Measurements from ENCODE around the gene CA10. TPM values are rescaled to one million over a fixed set of nuclear protein-coding genes. Genes with fewer than 3 reads are reported as not detected.

CA10 gene
- polyA plus RNA-seq, 1 donor (not counting 4 experiments of a cell fraction or from before 2014, with no cell fraction given) = 2.9 TPM

- Histone ChIP-seq H3K27me3 (ENCODE audit: control insufficient read depth, extremely low read depth, insufficient read depth, low read length) (no peaks in the 10 kb centered on the region), H4K20me1 (ENCODE audit: control insufficient read depth, extremely low read depth, insufficient read depth, low read length) (no peaks in the 10 kb centered on the region), H2AFZ (ENCODE audit: control insufficient read depth, low read length) (no peak overlapping the region), H3K9ac (ENCODE audit: control insufficient read depth, extremely low read depth, insufficient read depth, low read length) (no peak overlapping the region), H3K4me3 (ENCODE audit: control insufficient read depth in 2 of 3, extremely low read depth in 1 of 3, insufficient read depth in 2 of 3, low read depth in 1 of 3, low read length in 3 of 3) (no peak overlapping the region), H3K9me1 (ENCODE audit: control insufficient read depth, extremely low read depth, insufficient read depth, low read length) (no peaks in the 10 kb centered on the region), H3K9me3 (ENCODE audit: control insufficient read depth, low read depth, low read length) (no peaks in the 10 kb centered on the region), H3K36me3 (ENCODE audit: control insufficient read depth in 2 of 2, extremely low read depth in 1 of 2, insufficient read depth in 2 of 2, low read length in 2 of 2) (no peaks in the 10 kb centered on the region), H3K4me1 (ENCODE audit: control insufficient read depth, extremely low read depth, insufficient read depth, low read length) (peaks cover 11% of the 10 kb centered on the region), H3K27ac (ENCODE audit: control insufficient read depth, insufficient read depth, low read length) (no peak overlapping the region), H3K79me2 (ENCODE audit: control insufficient read depth, insufficient read depth, low read length) (no peaks in the 10 kb centered on the region), H3K4me2 (ENCODE audit: control insufficient read depth, extremely low read depth, insufficient read depth, low read depth, low read length) (no peak overlapping the region)
- DNase-seq (ENCODE audit: low read depth, low spot score) = no peak
- TF ChIP-seq CTCF (optimal IDR thresholded peaks at IDR 0.05 in 1 of 3, IDR thresholded peaks at IDR 0.05 in 1 of 3, conservative IDR thresholded peaks at IDR 0.05 in 1 of 3; ENCODE audit: extremely low read depth in 1 of 3, insufficient read depth in 2 of 3, low read length in 3 of 3) = no peak
- no peak for TF ChIP-seq EZH2 (IDR thresholded peaks at IDR 0.05; ENCODE audit: low read length)
- dilution Hi-C loops (cut with MboI; ENCODE audit: extremely low pct_ligation_motif_present, low sequenced_read_pairs) = no loop called here
- no peak for FAIRE-seq
Observed at GRCh38 chr17:51742571-51742970, 415.9 kb downstream of the CA10 start.

GRCh38 chr17:51741458-51741857, 417.1 kb downstream of the CA10 start:
- Histone ChIP-seq H3K27me3 (ENCODE audit: control insufficient read depth, extremely low read depth, insufficient read depth, low read length) (no peaks in the 10 kb centered on the region), H3K4me2 (ENCODE audit: control insufficient read depth, extremely low read depth, insufficient read depth, low read depth, low read length) (no peak overlapping the region), H4K20me1 (ENCODE audit: control insufficient read depth, extremely low read depth, insufficient read depth, low read length) (no peaks in the 10 kb centered on the region), H3K4me3 (ENCODE audit: control insufficient read depth in 2 of 3, extremely low read depth in 1 of 3, insufficient read depth in 2 of 3, low read depth in 1 of 3, low read length in 3 of 3) (no peak overlapping the region), H3K79me2 (ENCODE audit: control insufficient read depth, insufficient read depth, low read length) (no peaks in the 10 kb centered on the region), H3K9ac (ENCODE audit: control insufficient read depth, extremely low read depth, insufficient read depth, low read length) (no peak overlapping the region), H2AFZ (ENCODE audit: control insufficient read depth, low read length) (no peak overlapping the region), H3K9me1 (ENCODE audit: control insufficient read depth, extremely low read depth, insufficient read depth, low read length) (no peaks in the 10 kb centered on the region), H3K36me3 (ENCODE audit: control insufficient read depth in 2 of 2, extremely low read depth in 1 of 2, insufficient read depth in 2 of 2, low read length in 2 of 2) (no peaks in the 10 kb centered on the region), H3K27ac (ENCODE audit: control insufficient read depth, insufficient read depth, low read length) (no peak overlapping the region), H3K4me1 (ENCODE audit: control insufficient read depth, extremely low read depth, insufficient read depth, low read length) (peaks cover 10% of the 10 kb centered on the region), H3K9me3 (ENCODE audit: control insufficient read depth, low read depth, low read length) (no peaks in the 10 kb centered on the region)
- FAIRE-seq (no peak), DNase-seq (ENCODE audit: low read depth, low spot score) (no peak)
- no peak for TF ChIP-seq EZH2 (IDR thresholded peaks at IDR 0.05; ENCODE audit: low read length)
- TF ChIP-seq CTCF (optimal IDR thresholded peaks at IDR 0.05 in 1 of 3, IDR thresholded peaks at IDR 0.05 in 1 of 3, conservative IDR thresholded peaks at IDR 0.05 in 1 of 3; ENCODE audit: extremely low read depth in 1 of 3, insufficient read depth in 2 of 3, low read length in 3 of 3) = no peak
- dilution Hi-C loops (cut with MboI; ENCODE audit: extremely low pct_ligation_motif_present, low sequenced_read_pairs) = no loop called here

All from keratinocyte (primary cell).